ENCODE data around the gene RABGAP1L.

GRCh38 chr1:174828264-174828663 is 668.9 kb downstream of the RABGAP1L start:
- no peak for TF ChIP-seq POLR2A (IDR thresholded peaks at IDR 0.05; ENCODE audit: low read length)
- TF ChIP-seq GATA1 (IDR thresholded peaks at IDR 0.05; ENCODE audit: low read depth, low read length), result no peak

All from erythroblast (primary cell).